Astrocyte of the cerebellum (primary cell): ENCODE results near the gene DIS3L2.

ENCODE experiments used
- DNase-seq: peaks from one replicate; pipeline ENCODE4 v3.0.0-alpha.2; 2011; ENCODE audit warnings: low read depth
- H3K4me3 ChIP-seq: 2 replicates; pipeline ENCODE4 v1.5.1; 2011; ENCODE audit warnings: mild to moderate bottlenecking, low read depth, low read length, moderate library complexity
- in situ Hi-C: cut with HindIII; loops from 2 replicates; pipeline ENCODE4 v1.10.0; 2017; ENCODE audit warnings: low sequenced_read_pairs
- TF ChIP-seq, protein P1 (sequence below): IDR thresholded peaks from 2 replicates; pipeline ENCODE4 v1.5.1; 2012; ENCODE audit warnings: low read length, low read depth, moderate library complexity, mild to moderate bottlenecking; ENCODE audit errors: missing control alignments

Gene DIS3L2

DNA sequence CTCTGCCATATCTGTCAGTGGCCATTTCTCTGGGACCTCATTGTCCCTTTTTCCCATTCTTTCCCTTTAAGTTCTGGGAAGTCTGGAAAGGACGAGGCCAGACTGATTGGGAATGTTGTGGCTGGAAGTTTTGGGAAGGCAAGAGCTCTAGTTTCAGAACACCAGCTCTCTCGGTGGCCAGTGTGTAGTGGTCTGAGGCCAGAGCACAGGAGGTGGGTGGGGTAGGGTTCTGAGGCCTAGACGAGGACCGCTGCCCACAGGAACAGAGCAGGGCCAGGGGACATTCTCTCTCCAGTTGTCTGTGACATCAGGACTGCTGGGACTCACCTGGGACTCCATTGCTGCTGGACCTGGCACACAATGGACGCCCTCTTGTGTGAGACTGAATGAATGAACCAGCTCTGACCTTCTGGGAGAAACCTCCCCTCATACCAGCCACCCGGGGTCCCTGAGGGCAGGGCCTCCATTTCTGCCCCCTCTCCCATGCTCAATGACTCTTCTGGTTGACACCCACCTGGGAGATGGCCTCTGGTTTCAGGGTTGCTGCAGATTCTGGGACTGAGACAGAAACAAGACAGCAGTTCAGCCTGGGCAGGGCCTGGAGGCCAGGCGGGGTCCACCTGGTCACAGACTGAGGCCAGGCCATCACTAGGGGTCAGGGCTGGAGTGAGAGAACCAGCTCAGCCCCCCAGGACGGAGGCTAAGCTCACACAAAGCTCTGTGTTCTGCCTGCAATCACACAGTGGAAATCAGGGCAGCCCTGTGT, 26.9 kb upstream of the DIS3L2 start:
- TF ChIP-seq, protein P1, sequence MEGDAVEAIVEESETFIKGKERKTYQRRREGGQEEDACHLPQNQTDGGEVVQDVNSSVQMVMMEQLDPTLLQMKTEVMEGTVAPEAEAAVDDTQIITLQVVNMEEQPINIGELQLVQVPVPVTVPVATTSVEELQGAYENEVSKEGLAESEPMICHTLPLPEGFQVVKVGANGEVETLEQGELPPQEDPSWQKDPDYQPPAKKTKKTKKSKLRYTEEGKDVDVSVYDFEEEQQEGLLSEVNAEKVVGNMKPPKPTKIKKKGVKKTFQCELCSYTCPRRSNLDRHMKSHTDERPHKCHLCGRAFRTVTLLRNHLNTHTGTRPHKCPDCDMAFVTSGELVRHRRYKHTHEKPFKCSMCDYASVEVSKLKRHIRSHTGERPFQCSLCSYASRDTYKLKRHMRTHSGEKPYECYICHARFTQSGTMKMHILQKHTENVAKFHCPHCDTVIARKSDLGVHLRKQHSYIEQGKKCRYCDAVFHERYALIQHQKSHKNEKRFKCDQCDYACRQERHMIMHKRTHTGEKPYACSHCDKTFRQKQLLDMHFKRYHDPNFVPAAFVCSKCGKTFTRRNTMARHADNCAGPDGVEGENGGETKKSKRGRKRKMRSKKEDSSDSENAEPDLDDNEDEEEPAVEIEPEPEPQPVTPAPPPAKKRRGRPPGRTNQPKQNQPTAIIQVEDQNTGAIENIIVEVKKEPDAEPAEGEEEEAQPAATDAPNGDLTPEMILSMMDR: no peak
- H3K4me3 ChIP-seq: no peak overlapping the region
- DNase-seq: no peak
- in situ Hi-C loops: no loop called here

DNA sequence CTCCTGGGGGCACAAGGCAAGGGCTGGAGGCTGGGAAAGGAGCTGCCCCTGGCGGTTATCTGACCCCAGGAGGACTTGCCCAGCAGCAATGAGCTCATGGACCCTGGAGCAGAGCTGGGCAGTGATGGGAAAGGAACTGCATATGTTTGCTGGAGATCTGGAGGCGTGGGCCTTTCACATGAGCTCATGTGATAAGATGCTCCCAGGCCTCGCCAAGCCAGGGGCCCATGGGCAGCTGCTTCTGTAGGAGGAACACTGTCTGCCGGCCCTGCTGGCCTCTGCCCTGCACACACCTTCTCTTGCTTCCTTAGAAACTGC, 26.3 kb upstream of the DIS3L2 start:
- no peak overlapping the region for H3K4me3 ChIP-seq
- TF ChIP-seq, protein P1: no peak
- DNase-seq: no peak
- in situ Hi-C loops: no loop called here

DNA sequence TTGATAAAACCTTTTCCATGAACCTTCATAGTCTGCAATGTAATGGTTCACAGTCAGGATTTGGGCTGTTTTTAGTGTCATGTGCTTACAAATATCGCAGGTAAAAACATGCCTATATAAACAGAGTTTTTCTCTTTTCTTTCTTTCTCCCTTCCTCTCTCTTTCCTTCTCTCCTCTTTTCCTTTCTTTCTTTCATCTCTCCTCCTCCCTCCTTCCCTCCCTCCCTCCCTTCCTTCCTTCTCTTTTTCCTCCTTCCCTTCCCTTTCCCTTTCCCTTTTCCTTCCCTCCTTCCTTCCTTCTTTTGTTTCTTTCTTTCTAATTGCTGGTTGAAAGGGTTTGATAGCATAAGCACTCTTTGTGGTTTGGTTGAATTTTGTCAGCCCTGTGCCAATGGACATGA, 25.7 kb upstream of the DIS3L2 start:
- TF ChIP-seq, protein P1: no peak
- H3K4me3 ChIP-seq: no peak overlapping the region
- DNase-seq: no peak
- in situ Hi-C loops: no loop called here

DNA sequence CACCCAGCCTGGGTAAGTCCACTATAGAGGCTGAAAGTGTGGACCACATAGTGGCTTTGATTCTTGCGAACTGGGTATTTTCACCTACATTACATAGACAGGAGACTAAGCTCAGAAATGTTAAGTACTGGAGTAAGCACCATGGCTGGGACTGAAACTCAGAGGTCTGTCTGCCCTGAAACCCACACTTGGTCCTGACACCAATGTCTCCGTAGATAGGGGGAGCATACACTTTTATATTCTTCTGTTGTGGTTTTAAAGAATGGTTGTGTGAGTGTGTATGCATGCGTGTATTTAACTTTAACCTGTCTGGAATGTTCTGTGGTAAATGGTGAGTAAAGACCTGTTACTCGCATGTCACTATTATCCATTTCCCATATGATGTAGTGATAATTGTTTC, 25.0 kb upstream of the DIS3L2 start:
- TF ChIP-seq, protein P1: no peak
- in situ Hi-C loops: no loop called here
- DNase-seq: no peak
- no peak overlapping the region for H3K4me3 ChIP-seq

DNA sequence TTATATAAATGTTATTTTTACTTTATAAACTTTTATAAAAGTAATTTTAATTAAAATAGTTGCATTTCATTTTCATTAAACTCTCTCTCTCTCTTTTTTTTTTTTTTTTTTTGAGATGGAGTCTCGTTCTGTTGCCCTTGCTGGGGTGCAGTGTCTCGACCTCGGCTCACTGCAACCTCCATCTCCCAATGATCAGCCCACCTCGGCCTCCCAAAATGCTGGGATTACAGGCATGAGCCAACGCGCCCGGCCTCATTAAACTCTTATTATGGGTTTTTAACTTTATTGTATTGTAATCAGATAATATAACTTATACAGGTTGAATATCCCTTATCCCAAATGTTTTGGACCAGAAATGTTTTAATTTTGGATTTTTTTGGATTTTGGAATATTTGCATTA, 24.5 kb upstream of the DIS3L2 start:
- no peak for DNase-seq
- H3K4me3 ChIP-seq: no peak overlapping the region
- TF ChIP-seq, protein P1: no peak
- in situ Hi-C loops: no loop called here

DNA sequence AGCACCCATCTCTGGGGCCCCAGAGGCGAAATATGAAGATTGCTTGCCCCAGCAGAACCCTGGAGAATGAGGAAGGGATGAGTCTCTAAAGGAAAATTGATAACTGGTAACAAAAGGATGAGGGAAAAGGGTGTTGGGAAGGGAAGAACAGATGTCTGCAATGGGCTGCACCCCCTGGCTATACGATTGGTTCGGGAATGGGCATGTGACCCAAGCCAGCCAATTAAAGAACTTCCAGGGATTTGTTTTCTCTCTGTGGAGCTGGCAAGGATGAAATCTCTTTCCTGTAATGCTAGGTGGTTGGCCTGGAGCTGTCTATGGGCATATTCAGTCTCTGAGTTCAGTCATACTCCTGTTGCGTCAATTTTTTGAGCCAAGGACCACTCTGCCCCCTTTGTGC, 22.5 kb upstream of the DIS3L2 start:
- TF ChIP-seq, protein P1: no peak
- H3K4me3 ChIP-seq: no peak overlapping the region
- DNase-seq: no peak
- in situ Hi-C loops: no loop called here
